PC-9 (cell line): ENCODE results near the gene PLXDC2.

Experiments used
- EZH2 ChIP-seq: fragments of 200-600 bp; sonication (generic); IDR thresholded peaks from 2 replicates; pipeline ENCODE4 v1.8.0; 2017; ENCODE audit warnings: antibody characterized with exemption, low read depth
- TF ChIP-seq, protein P1 (sequence below): fragments of 200-600 bp; sonication (generic); conservative IDR thresholded peaks from 2 replicates; pipeline ENCODE4 v1.6.1; 2017; ENCODE audit warnings: mixed run types, antibody characterized with exemption, mild to moderate bottlenecking, moderate library complexity

DNA sequence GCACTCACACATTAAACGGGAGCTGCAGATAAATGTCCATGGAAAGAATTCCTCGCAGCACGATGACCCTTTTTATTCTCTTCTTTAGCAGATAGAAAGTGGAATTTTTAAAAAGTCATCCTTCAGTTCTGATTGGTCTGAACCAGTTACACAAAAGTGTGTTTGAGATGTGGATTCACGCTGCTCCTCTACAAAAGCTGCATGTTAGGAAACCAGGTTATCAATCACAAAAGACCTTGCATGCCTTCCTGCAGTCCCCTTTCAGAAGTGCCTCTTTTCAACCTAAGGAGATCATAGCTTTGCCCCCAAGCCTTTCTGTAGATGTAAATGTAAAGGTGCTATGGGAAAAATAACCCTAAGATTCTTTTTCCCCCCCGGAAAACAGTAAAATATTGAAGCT is 299.7 kb downstream of the PLXDC2 start:
- TF ChIP-seq, protein P1, sequence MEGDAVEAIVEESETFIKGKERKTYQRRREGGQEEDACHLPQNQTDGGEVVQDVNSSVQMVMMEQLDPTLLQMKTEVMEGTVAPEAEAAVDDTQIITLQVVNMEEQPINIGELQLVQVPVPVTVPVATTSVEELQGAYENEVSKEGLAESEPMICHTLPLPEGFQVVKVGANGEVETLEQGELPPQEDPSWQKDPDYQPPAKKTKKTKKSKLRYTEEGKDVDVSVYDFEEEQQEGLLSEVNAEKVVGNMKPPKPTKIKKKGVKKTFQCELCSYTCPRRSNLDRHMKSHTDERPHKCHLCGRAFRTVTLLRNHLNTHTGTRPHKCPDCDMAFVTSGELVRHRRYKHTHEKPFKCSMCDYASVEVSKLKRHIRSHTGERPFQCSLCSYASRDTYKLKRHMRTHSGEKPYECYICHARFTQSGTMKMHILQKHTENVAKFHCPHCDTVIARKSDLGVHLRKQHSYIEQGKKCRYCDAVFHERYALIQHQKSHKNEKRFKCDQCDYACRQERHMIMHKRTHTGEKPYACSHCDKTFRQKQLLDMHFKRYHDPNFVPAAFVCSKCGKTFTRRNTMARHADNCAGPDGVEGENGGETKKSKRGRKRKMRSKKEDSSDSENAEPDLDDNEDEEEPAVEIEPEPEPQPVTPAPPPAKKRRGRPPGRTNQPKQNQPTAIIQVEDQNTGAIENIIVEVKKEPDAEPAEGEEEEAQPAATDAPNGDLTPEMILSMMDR: no peak
- no peak for TF ChIP-seq EZH2
